B cell (primary cell): ENCODE data around the gene LZTFL1. TPM values are rescaled to one million over a fixed set of nuclear protein-coding genes. Genes with fewer than 3 reads are reported as not detected.

Source experiments
- ATAC-seq: fragments of 200-7000 bp; cut with Tn5 transposase; one replicate; pipeline ENCODE4 v1.10.0; 2021; ENCODE audit warnings: low read depth, mild to moderate bottlenecking, moderate number of reproducible peaks, moderate library complexity
- CTCF ChIA-PET: fragments of 350-600 bp; sonication (Branson Sonifier 250); formaldehyde crosslinking; loops from one replicate; lab custom pipeline; 2021; ENCODE audit warnings: antibody characterized with exemption, inconsistent platforms; lab: Charles Lee
- POLR2A ChIA-PET: fragments of 350-600 bp; sonication (Branson Sonifier 250); formaldehyde crosslinking; loops from one replicate; lab custom pipeline; 2021; ENCODE audit warnings: antibody characterized with exemption; lab: Charles Lee
- DNase-seq: peaks from one replicate; pipeline ENCODE4 v3.0.0; 2013
- H2AFZ ChIP-seq: 2 replicates; pipeline ENCODE4 v1.6.1; 2012; ENCODE audit warnings: mild to moderate bottlenecking, low read depth, low read length; ENCODE audit not compliant: insufficient read depth, poor library complexity, severe bottlenecking
- H3K27ac ChIP-seq, 2 donors: 1 replicate in 1 of 2; 2 replicates in 1 of 2; pipeline ENCODE4 v1.5.1; 2012 to 2013; ENCODE audit warnings: low read length in 2 of 2, mild to moderate bottlenecking in 2 of 2, moderate library complexity in 1 of 2
- H3K27me3 ChIP-seq, 4 experiments: fragments of 200-600 bp in 1 of 4; sonication (generic) in 1 of 4; replicated peaks in 1 of 4; 1 replicate in 2 of 4; 2 replicates in 2 of 4; pipeline versions ENCODE4 v1.6.1 to v1.7.0; 2013 to 2016; ENCODE audit warnings: low read length in 3 of 4, mild to moderate bottlenecking in 2 of 4, mixed read lengths in 1 of 4, moderate library complexity in 1 of 4; ENCODE audit not compliant: insufficient read depth in 4 of 4, control insufficient read depth in 3 of 4; ENCODE audit errors: control extremely low read depth in 1 of 4
- H3K36me3 ChIP-seq, 2 experiments: replicated peaks in 1 of 2; 1 replicate in 1 of 2; 2 replicates in 1 of 2; pipeline versions ENCODE4 v1.6.1 to v1.7.1; 2013; ENCODE audit warnings: low read length in 1 of 2; ENCODE audit not compliant: insufficient read depth in 2 of 2, control insufficient read depth in 1 of 2; ENCODE audit errors: control extremely low read depth in 1 of 2, extremely low read depth in 1 of 2
- H3K4me1 ChIP-seq, 2 donors: fragments of 200-600 bp in 1 of 2; sonication (generic) in 1 of 2; 1 replicate in 1 of 2; 2 replicates in 1 of 2; pipeline versions ENCODE4 v1.5.1 to v1.6.1; 2013 to 2017; ENCODE audit warnings: low read length in 2 of 2; ENCODE audit not compliant: control insufficient read depth in 2 of 2, insufficient read depth in 2 of 2
- H3K4me2 ChIP-seq: replicated peaks from 2 replicates; pipeline ENCODE3; 2012; ENCODE audit warnings: mild to moderate bottlenecking, low read depth, low read length; ENCODE audit not compliant: poor library complexity, severe bottlenecking
- H3K4me3 ChIP-seq, 5 experiments: fragments of 200-600 bp in 1 of 5; sonication (generic) in 1 of 5; 1 replicate in 3 of 5; 2 replicates in 2 of 5; pipeline versions ENCODE4 v1.5.1 to v1.7.0; 2011 to 2016; ENCODE audit warnings: low read length in 4 of 5, mild to moderate bottlenecking in 4 of 5, low read depth in 2 of 5, control low read depth in 1 of 5, moderate library complexity in 1 of 5; ENCODE audit not compliant: insufficient read depth in 1 of 5; ENCODE audit errors: control extremely low read depth in 1 of 5, extremely low read depth in 1 of 5
- H3K79me2 ChIP-seq: fragments of 200-600 bp; sonication (generic); one replicate; pipeline ENCODE4 v1.6.0; 2016; ENCODE audit warnings: low read length; ENCODE audit not compliant: control insufficient read depth, insufficient read depth
- H3K9ac ChIP-seq: fragments of 200-600 bp; sonication (generic); 2 replicates; pipeline ENCODE4 v1.6.1; 2017; ENCODE audit warnings: mild to moderate bottlenecking, low read length, moderate library complexity
- H3K9me3 ChIP-seq, 3 donors: one replicate each; pipeline versions ENCODE4 v1.6.1 to v1.7.1; 2013; ENCODE audit warnings: low read length in 2 of 3; ENCODE audit not compliant: control insufficient read depth in 2 of 3, insufficient read depth in 1 of 3; ENCODE audit errors: control extremely low read depth in 1 of 3
- H4K20me1 ChIP-seq: 2 replicates; pipeline ENCODE4 v1.6.0; 2012; ENCODE audit warnings: mild to moderate bottlenecking, low read length; ENCODE audit not compliant: insufficient read depth, control insufficient read depth, poor library complexity, severe bottlenecking
- H3K27ac Mint-ChIP-seq: one replicate; pipeline ENCODE4 v1.8.0; 2021; ENCODE audit warnings: mixed read lengths
- H3K27me3 Mint-ChIP-seq: one replicate; pipeline ENCODE4 v1.8.0; 2021; ENCODE audit warnings: mixed read lengths
- H3K4me1 Mint-ChIP-seq: one replicate; pipeline ENCODE4 v1.8.0; 2021; ENCODE audit warnings: mixed read lengths
- H3K4me3 Mint-ChIP-seq: one replicate; pipeline ENCODE4 v1.8.0; 2021; ENCODE audit warnings: mixed read lengths
- H3K9me3 Mint-ChIP-seq: one replicate; pipeline ENCODE4 v1.8.0; 2022; ENCODE audit warnings: mixed read lengths; ENCODE audit not compliant: insufficient read depth
- CTCF ChIP-seq: fragments of 200-600 bp; IDR thresholded peaks from one replicate; pipeline ENCODE4 v1.8.0; 2022; ENCODE audit warnings: antibody characterized with exemption, mild to moderate bottlenecking
- EZH2 ChIP-seq: IDR thresholded peaks from 2 replicates; pipeline ENCODE4 v1.6.1; 2012; ENCODE audit warnings: borderline replicate concordance, low read depth, mild to moderate bottlenecking, moderate library complexity, low read length; ENCODE audit not compliant: insufficient read depth, poor library complexity, severe bottlenecking
- WGBS: methylation state at CpG from one replicate; pipeline ENCODE4 v1.1.5; 2013; ENCODE audit warnings: missing lambda C conversion rate; ENCODE audit not compliant: insufficient coverage; 5-methylcytosine and 5-hydroxymethylcytosine counted together
- intact Hi-C: fragments of 100-400 bp; cut with micrococcal nuclease; formaldehyde crosslinking; loops from one replicate; pipeline ENCODE4 v1.10.0; 2022
- polyA plus RNA-seq: library from polyadenylated mRNA; depleted of rRNA; stranded (reverse); fragments of >200 nt; gene quantifications from 2 replicates; pipeline ENCODE4 v1.2.3, GENCODE V29; 2012
- total RNA-seq, 2 donors: library from RNA; stranded (reverse); fragments of 120-200 nt in 1 of 2; gene quantifications; 1 replicate in 1 of 2; 2 replicates in 1 of 2; pipeline versions ENCODE4 v1.2.3 to v1.2.4, GENCODE V29; 2013 to 2022

The LZTFL1 gene
- total and polyA plus RNA-seq, 2 donors (not counting 1 experiment from before 2014, with no cell fraction given), result 16.5 to 17.8 TPM

- ATAC-seq (no peak), DNase-seq (no peak)
- WGBS, result 85% methylated on average over 4 of the region's 4 CpGs
- H3K4me1 Mint-ChIP-seq, result peaks cover 32% of the 10 kb centered on the region
- H3K27ac Mint-ChIP-seq, result no peak overlapping the region
- intact Hi-C loops, result no loop called here
- H3K4me3 ChIP-seq, result no peak overlapping the region
- no peak for TF ChIP-seq EZH2
- TF ChIP-seq CTCF, result no peak
- H3K4me3 Mint-ChIP-seq, result no peak overlapping the region
- no peak overlapping the region for H3K9ac ChIP-seq
- H3K79me2 ChIP-seq, result no peaks in the 10 kb centered on the region
- no peaks in the 10 kb centered on the region for H3K9me3 Mint-ChIP-seq
- H3K27ac ChIP-seq, result no peak overlapping the region
- peaks cover 4% of the 10 kb centered on the region for H3K27me3 Mint-ChIP-seq
- peaks cover 12 to 30% of the 10 kb centered on the region in 2 donors for H3K4me1 ChIP-seq
- no peak overlapping the region for H2AFZ ChIP-seq
- no peaks in the 10 kb centered on the region for H3K36me3 ChIP-seq
- H3K27me3 ChIP-seq, result no peaks in the 10 kb centered on the region
- H3K4me2 ChIP-seq, result no peak overlapping the region
- no peaks in the 10 kb centered on the region for H3K9me3 ChIP-seq
- CTCF ChIA-PET, result no interaction called here
- H4K20me1 ChIP-seq, result no peaks in the 10 kb centered on the region
- POLR2A ChIA-PET, result no interaction called here
Observed at GRCh38 chr3:45873638-45874037, 31.7 kb upstream of the LZTFL1 start.

GRCh38 chr3:45873036-45873435 is 31.1 kb upstream of the LZTFL1 start:
- H3K4me2 ChIP-seq, result no peak overlapping the region
- DNase-seq (no peak), ATAC-seq (no peak)
- no peak overlapping the region for H3K27ac ChIP-seq
- no peaks in the 10 kb centered on the region for H3K27me3 ChIP-seq
- H3K4me3 ChIP-seq, result no peak overlapping the region
- intact Hi-C loops, result no loop called here
- no peaks in the 10 kb centered on the region for H3K36me3 ChIP-seq
- ChIA-PET POLR2A (no interaction called here), CTCF (no interaction called here)
- H3K4me1 ChIP-seq, result peaks cover 12 to 30% of the 10 kb centered on the region in 2 donors
- no peak overlapping the region for H2AFZ ChIP-seq
- H3K4me1 Mint-ChIP-seq, result peaks cover 32% of the 10 kb centered on the region
- H3K79me2 ChIP-seq, result no peaks in the 10 kb centered on the region
- no peak overlapping the region for H3K27ac Mint-ChIP-seq
- H3K4me3 Mint-ChIP-seq, result no peak overlapping the region
- TF ChIP-seq CTCF (no peak), EZH2 (no peak)
- peaks cover 4% of the 10 kb centered on the region for H3K27me3 Mint-ChIP-seq
- no peak overlapping the region for H3K9ac ChIP-seq
- no peaks in the 10 kb centered on the region for H4K20me1 ChIP-seq
- no peaks in the 10 kb centered on the region for H3K9me3 Mint-ChIP-seq
- no peaks in the 10 kb centered on the region for H3K9me3 ChIP-seq
